SU-DHL-6 (cell line): ENCODE measurements around the gene ANAPC10.

Source experiments
- EZH2phosphoT487 ChIP-seq: fragments of 200-600 bp; sonication (generic), shearing (Covaris generic); conservative IDR thresholded peaks from 2 replicates; pipeline ENCODE4 v1.6.1; 2018; ENCODE audit warnings: mild to moderate bottlenecking, antibody characterized with exemption, low read length, moderate library complexity, mixed read lengths
- TF ChIP-seq, protein P1 (sequence below): fragments of 200-600 bp; sonication (generic); IDR thresholded peaks from one replicate; pipeline ENCODE4 v1.5.1; 2017; ENCODE audit warnings: antibody characterized with exemption, mild to moderate bottlenecking, low read length, moderate library complexity; ENCODE audit not compliant: insufficient read depth, poor library complexity, severe bottlenecking

- TF ChIP-seq, protein P1, sequence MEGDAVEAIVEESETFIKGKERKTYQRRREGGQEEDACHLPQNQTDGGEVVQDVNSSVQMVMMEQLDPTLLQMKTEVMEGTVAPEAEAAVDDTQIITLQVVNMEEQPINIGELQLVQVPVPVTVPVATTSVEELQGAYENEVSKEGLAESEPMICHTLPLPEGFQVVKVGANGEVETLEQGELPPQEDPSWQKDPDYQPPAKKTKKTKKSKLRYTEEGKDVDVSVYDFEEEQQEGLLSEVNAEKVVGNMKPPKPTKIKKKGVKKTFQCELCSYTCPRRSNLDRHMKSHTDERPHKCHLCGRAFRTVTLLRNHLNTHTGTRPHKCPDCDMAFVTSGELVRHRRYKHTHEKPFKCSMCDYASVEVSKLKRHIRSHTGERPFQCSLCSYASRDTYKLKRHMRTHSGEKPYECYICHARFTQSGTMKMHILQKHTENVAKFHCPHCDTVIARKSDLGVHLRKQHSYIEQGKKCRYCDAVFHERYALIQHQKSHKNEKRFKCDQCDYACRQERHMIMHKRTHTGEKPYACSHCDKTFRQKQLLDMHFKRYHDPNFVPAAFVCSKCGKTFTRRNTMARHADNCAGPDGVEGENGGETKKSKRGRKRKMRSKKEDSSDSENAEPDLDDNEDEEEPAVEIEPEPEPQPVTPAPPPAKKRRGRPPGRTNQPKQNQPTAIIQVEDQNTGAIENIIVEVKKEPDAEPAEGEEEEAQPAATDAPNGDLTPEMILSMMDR: no peak
- no peak for TF ChIP-seq EZH2phosphoT487
Observed at GRCh38 chr4:145042601-145043285, 55.3 kb downstream of the ANAPC10 start.
